ENCODE results near the gene MUC5AC. TPM values are rescaled to one million over a fixed set of nuclear protein-coding genes. Genes with fewer than 3 reads are reported as not detected.

The MUC5AC gene
- total RNA-seq, 2 experiments from 2014 or later = not detected

DNA sequence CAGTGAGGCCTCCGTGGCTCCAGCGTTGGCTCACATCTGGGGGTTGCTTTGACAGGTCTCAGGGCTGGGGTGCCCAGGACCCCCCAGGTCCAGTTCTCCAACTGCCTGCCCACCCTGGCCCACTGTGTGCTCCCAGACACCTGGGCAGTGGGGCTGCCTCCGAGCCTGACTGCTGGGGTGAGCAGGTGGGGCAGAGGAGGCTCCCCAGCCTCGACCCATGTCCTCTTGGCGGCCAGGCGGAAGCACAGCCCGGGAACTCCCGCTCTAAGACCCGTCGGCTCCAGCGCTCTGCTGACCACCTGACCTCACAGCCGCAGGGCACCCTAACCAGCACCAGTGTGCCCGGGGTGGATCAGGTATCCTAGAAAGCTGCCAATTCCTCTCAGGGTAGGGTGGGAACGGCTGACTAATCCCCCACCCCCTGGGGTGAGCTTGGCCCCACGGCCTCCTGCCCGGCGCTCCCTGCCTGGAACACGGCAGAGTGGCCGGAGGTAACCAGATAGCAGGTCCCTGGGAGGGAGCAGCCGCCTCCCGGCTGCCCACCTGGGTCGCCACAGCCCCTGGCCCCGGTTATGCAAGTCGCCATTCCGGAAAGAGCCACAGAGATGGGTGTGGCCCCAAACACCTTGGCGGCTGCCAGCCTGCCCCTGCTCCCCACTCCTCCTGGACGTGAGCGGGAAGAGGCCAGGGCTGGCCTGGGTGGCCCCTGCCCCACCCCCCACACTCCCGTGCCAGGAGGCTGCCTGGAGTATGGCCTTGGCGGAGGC, 45.9 kb downstream of the MUC5AC start:
- POLR2A ChIA-PET = no interaction called here
- H3K27ac ChIP-seq (ENCODE audit: low read depth, low read length, poor library complexity, severe bottlenecking) = no peak overlapping the region
- TF ChIP-seq, protein P1, sequence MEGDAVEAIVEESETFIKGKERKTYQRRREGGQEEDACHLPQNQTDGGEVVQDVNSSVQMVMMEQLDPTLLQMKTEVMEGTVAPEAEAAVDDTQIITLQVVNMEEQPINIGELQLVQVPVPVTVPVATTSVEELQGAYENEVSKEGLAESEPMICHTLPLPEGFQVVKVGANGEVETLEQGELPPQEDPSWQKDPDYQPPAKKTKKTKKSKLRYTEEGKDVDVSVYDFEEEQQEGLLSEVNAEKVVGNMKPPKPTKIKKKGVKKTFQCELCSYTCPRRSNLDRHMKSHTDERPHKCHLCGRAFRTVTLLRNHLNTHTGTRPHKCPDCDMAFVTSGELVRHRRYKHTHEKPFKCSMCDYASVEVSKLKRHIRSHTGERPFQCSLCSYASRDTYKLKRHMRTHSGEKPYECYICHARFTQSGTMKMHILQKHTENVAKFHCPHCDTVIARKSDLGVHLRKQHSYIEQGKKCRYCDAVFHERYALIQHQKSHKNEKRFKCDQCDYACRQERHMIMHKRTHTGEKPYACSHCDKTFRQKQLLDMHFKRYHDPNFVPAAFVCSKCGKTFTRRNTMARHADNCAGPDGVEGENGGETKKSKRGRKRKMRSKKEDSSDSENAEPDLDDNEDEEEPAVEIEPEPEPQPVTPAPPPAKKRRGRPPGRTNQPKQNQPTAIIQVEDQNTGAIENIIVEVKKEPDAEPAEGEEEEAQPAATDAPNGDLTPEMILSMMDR (conservative IDR thresholded peaks at IDR 0.05; ENCODE audit: low read length) = no peak
- TF ChIP-seq EZH2phosphoT487 (IDR thresholded peaks at IDR 0.05; ENCODE audit: borderline replicate concordance, low read depth, low read length) = no peak
- no peak overlapping the region for H2AFZ ChIP-seq (ENCODE audit: low read length)
- no peaks in the 10 kb centered on the region for H3K4me1 ChIP-seq (ENCODE audit: insufficient read depth, low read length, poor library complexity, severe bottlenecking)
- no peaks in the 10 kb centered on the region for H4K20me1 ChIP-seq (ENCODE audit: insufficient read depth, low read length)
- no peaks in the 10 kb centered on the region for H3K36me3 ChIP-seq (ENCODE audit: insufficient read depth, low read length)
- no peaks in the 10 kb centered on the region for H3K9me2 ChIP-seq (ENCODE audit: insufficient read depth, low read length)
- H3K9me3 ChIP-seq (ENCODE audit: low read length) = no peaks in the 10 kb centered on the region
- no peak for DNase-seq (ENCODE audit: low spot score)
- no peak overlapping the region for H3K4me3 ChIP-seq (ENCODE audit: low read depth, low read length, poor library complexity, severe bottlenecking)
- H3K4me2 ChIP-seq (ENCODE audit: low read length) = no peak overlapping the region
- H3K79me2 ChIP-seq (ENCODE audit: insufficient read depth, low read depth, low read length) = no peaks in the 10 kb centered on the region
- intact Hi-C loops (cut with micrococcal nuclease; ENCODE audit: unreplicated experiment) = loop anchor here (10.0 kb wide), 1 partner anchor 371 kb away; the partner anchor contains the start of gene DUSP8
- BruUV-seq (replicated peaks) = no TSS peak
- CTCF ChIA-PET (ENCODE audit: unreplicated experiment) = no interaction called here

GRCh38 chr11:1204381-1205101, 46.8 kb downstream of the MUC5AC start:
- Histone ChIP-seq H3K27ac (ENCODE audit: low read depth, low read length, poor library complexity, severe bottlenecking) (no peak overlapping the region), H3K9me2 (ENCODE audit: insufficient read depth, low read length) (no peaks in the 10 kb centered on the region), H3K36me3 (ENCODE audit: insufficient read depth, low read length) (no peaks in the 10 kb centered on the region), H3K4me1 (ENCODE audit: insufficient read depth, low read length, poor library complexity, severe bottlenecking) (no peaks in the 10 kb centered on the region), H3K4me2 (ENCODE audit: low read length) (no peak overlapping the region), H4K20me1 (ENCODE audit: insufficient read depth, low read length) (no peaks in the 10 kb centered on the region), H2AFZ (ENCODE audit: low read length) (no peak overlapping the region), H3K79me2 (ENCODE audit: insufficient read depth, low read depth, low read length) (no peaks in the 10 kb centered on the region), H3K4me3 (ENCODE audit: low read depth, low read length, poor library complexity, severe bottlenecking) (no peak overlapping the region), H3K9me3 (ENCODE audit: low read length) (no peaks in the 10 kb centered on the region)
- DNase-seq (ENCODE audit: low spot score) = no peak
- ChIA-PET CTCF (ENCODE audit: unreplicated experiment) (no interaction called here), POLR2A (no interaction called here)
- intact Hi-C loops (cut with micrococcal nuclease; ENCODE audit: unreplicated experiment) = loop anchor here (10.0 kb wide), 1 partner anchor 370 kb away; the partner anchor contains the start of gene DUSP8
- TF ChIP-seq, protein P1 (conservative IDR thresholded peaks at IDR 0.05; ENCODE audit: low read length) = no peak
- no peak for TF ChIP-seq EZH2phosphoT487 (IDR thresholded peaks at IDR 0.05; ENCODE audit: borderline replicate concordance, low read depth, low read length)
- no TSS peak for BruUV-seq (replicated peaks)

Measured in OCI-LY7 (cell line).